GM06990 (cell line): ENCODE measurements around the gene PDSS1.

Source experiments
- DNase-seq: peaks from one replicate; pipeline ENCODE4 v3.0.0-alpha.2; 2011; ENCODE audit not compliant: insufficient read length; ENCODE audit errors: extremely low read depth
- H3K27me3 ChIP-seq: replicated peaks from 2 replicates; pipeline ENCODE4 v1.6.0; 2011; ENCODE audit warnings: low read length; ENCODE audit not compliant: control insufficient read depth, insufficient read depth
- H3K36me3 ChIP-seq: 2 replicates; pipeline ENCODE4 v1.5.1; 2011; ENCODE audit warnings: low read length; ENCODE audit not compliant: control insufficient read depth, insufficient read depth
- H3K4me3 ChIP-seq: replicated peaks from 2 replicates; pipeline ENCODE4 v1.5.1; 2011; ENCODE audit warnings: low read depth, mild to moderate bottlenecking, control low read depth, low read length
- TF ChIP-seq, protein P1 (sequence below): IDR thresholded peaks from 2 replicates; pipeline ENCODE4 v1.5.1; 2011; ENCODE audit warnings: low read length, control low read depth, mild to moderate bottlenecking, inconsistent platforms; ENCODE audit not compliant: insufficient read depth, poor library complexity, severe bottlenecking

Gene PDSS1

DNA sequence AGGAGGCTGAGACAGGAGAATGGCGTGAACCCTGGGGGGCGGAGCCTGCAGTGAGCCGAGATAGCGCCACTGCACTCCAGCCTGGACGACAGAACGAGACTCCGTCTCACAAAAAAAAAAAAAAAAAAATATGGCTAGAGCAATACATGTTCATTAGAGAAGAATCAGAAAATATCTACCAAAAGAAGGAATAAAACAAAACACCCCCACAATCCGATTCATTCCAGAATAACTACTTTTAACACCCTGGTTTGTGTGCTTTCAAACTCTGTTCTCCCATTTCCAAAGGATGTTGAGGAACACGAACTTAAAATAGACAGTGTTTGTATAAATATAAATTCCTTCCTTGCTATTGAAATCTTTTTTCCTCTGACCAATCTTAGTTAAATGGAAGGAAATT lies 6.5 kb downstream of the PDSS1 start:
- DNase-seq = no peak
- Histone ChIP-seq H3K27me3 (no peaks in the 10 kb centered on the region), H3K36me3 (peaks cover 15% of the 10 kb centered on the region), H3K4me3 (no peak overlapping the region)
- TF ChIP-seq, protein P1, sequence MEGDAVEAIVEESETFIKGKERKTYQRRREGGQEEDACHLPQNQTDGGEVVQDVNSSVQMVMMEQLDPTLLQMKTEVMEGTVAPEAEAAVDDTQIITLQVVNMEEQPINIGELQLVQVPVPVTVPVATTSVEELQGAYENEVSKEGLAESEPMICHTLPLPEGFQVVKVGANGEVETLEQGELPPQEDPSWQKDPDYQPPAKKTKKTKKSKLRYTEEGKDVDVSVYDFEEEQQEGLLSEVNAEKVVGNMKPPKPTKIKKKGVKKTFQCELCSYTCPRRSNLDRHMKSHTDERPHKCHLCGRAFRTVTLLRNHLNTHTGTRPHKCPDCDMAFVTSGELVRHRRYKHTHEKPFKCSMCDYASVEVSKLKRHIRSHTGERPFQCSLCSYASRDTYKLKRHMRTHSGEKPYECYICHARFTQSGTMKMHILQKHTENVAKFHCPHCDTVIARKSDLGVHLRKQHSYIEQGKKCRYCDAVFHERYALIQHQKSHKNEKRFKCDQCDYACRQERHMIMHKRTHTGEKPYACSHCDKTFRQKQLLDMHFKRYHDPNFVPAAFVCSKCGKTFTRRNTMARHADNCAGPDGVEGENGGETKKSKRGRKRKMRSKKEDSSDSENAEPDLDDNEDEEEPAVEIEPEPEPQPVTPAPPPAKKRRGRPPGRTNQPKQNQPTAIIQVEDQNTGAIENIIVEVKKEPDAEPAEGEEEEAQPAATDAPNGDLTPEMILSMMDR = no peak

DNA sequence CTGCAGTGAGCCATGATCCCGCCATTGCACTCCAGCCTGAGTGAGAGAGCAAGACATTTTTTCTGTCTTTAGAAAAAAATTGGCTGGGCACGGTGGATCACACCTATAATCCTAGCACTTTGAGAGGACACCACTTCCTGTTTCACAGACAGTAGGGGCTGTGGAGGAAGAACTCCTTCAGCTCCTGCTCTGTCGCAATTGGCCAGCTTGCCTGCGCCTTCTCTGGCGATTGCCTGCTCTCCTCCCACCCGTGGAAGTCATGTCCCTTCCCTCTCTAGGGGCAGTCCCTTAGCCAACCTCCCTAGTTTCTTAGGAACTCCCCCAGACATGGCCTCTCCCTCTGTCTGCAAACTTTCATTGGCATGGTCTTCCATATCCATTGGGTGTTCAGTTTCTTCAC lies 8.7 kb downstream of the PDSS1 start:
- H3K4me3 ChIP-seq = no peak overlapping the region
- peaks cover 15% of the 10 kb centered on the region for H3K36me3 ChIP-seq
- DNase-seq = no peak
- TF ChIP-seq, protein P1 = no peak
- no peaks in the 10 kb centered on the region for H3K27me3 ChIP-seq

DNA sequence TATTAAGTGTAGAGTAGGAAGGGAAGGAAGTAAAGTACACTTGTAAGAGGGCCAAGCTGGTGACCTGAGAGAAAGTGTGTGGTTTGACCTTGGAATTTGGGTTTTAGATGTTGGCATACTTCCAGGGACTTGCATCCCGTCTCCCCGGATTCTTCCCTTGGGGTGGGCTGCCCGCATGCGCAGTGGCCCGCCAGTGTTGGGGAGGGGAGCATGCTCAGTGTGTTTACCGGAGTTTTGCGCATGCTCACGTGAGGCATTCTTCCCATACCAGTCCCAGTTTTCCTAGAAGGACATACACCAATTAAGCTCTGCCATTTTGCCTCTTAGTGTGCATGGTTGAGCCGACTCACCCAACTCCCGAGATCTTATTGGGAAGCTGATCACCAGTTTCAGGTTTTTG lies 9.4 kb downstream of the PDSS1 start:
- peaks cover 15% of the 10 kb centered on the region for H3K36me3 ChIP-seq
- TF ChIP-seq, protein P1 = no peak
- H3K4me3 ChIP-seq = no peak overlapping the region
- DNase-seq = no peak
- no peaks in the 10 kb centered on the region for H3K27me3 ChIP-seq

DNA sequence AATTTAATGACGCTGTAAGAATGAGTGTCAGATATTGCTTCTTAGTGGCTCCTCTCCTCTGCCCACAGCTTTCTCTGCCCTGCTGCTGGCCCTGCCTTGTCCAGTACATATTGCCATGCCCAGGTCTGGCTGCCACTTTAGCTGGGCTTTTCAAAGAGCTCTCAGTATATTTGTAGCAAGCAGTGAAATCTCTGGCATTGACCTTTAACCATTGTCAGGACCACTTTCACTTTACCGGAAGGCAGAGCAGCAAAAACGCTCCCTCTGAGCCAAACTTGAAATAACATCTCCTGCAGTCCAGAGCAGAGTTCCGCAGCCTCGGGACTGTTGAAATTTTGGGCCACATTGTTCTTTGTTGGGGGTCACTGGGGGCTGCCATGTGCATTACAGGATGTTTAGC lies 13.8 kb downstream of the PDSS1 start:
- TF ChIP-seq, protein P1 = no peak
- H3K4me3 ChIP-seq = no peak overlapping the region
- no peak for DNase-seq
- H3K36me3 ChIP-seq = peaks cover 15% of the 10 kb centered on the region
- H3K27me3 ChIP-seq = no peaks in the 10 kb centered on the region

DNA sequence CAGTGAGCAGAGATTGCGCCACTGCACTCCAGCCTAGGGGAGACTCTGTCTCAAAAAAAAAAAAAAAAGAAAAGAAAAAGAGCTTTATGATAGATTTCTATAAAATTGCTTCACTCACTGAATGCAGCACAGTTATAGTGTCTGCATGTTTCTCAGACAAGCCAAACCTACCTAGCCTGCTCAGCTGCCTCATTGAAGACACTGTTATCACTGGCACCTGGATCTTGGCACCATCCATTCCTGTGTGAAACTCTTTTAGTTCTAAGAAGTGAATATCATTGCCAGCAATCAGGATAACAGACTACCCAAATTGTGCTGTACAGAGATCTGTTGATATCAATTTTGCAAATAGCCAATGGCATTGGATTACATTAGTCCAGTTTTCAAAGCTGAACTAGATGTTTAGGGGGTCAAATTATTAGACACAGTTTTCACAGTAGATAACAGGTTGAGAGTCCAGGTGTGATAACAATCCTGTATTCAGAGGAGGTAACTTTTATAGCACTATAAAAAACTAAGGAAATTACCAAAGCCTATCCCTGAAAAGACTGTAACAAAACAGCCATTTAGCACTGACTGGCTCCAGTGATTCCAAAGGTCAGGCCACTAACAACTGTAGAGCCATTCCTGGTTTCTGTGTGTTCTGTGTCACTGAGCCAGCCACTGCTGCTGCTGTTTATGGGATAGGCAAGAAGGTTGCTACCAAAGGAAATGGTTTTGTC lies 17.1 kb downstream of the PDSS1 start:
- H3K27me3 ChIP-seq = no peaks in the 10 kb centered on the region
- peaks cover 8% of the 10 kb centered on the region for H3K36me3 ChIP-seq
- TF ChIP-seq, protein P1 = no peak
- no peak for DNase-seq
- H3K4me3 ChIP-seq = no peak overlapping the region

DNA sequence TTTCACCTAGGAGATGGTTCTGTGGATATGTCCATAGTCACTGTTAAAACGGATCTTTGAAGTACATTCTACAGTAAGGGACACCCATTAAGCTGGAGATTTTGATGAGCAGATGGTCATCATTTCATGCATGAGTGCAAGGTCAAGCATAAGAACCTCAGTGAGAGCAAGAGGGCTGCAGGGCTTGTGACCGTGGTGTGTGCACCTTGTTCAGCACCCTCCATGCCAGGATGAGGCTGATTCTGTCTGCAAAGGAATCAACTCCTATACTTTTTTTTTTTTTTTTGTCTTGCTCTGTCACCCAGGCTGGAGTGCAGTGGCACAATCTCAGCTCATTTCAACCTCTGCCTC lies 17.6 kb downstream of the PDSS1 start:
- peaks cover 8% of the 10 kb centered on the region for H3K36me3 ChIP-seq
- TF ChIP-seq, protein P1 = no peak
- no peak for DNase-seq
- no peak overlapping the region for H3K4me3 ChIP-seq
- H3K27me3 ChIP-seq = no peaks in the 10 kb centered on the region
